T-helper 1 cell treated with Interleukin-12 subunit alpha and Interleukin-12 subunit beta and Interleukin-4 antibody, amounts not matched to agents 30 ng/mL and 1 ng/mL, for 36 hours (primary cell): ENCODE measurements around the gene PRMT2. TPM values are rescaled to one million over a fixed set of nuclear protein-coding genes. Genes with fewer than 3 reads are reported as not detected.
"Not testable (repeated sequence)": the region's sequence is repeated elsewhere in the genome, so short reads cannot be mapped to it uniquely, and the experiment has no call there.

Experiments used
- intact Hi-C: fragments of 100-400 bp; cut with micrococcal nuclease; formaldehyde crosslinking; loops from one replicate; pipeline ENCODE4 v1.15.1; 2024
- total RNA-seq: library from RNA; stranded (reverse); gene quantifications from 2 replicates; pipeline ENCODE4 v1.2.3, GENCODE V29; 2022

Gene PRMT2
- total RNA-seq, 1 donor from 2014 or later, result 121 TPM

GRCh38 chr21:46617267-46618051, 18.0 kb upstream of the PRMT2 start:
- intact Hi-C loops, result no loop called here

GRCh38 chr21:46618738-46619379, 16.6 kb upstream of the PRMT2 start:
- intact Hi-C loops, result no loop called here

GRCh38 chr21:46619846-46620245, 15.6 kb upstream of the PRMT2 start:
- intact Hi-C loops, result no loop called here

GRCh38 chr21:46620846-46621245, 14.6 kb upstream of the PRMT2 start:
- intact Hi-C loops, result no loop called here

- intact Hi-C loops, result loop anchor here (1.0 to 2.0 kb wide), 2 partner anchors 12 to 63 kb away; no protein-coding TSS in a partner anchor
Observed at GRCh38 chr21:46621457-46622182, 13.9 kb upstream of the PRMT2 start.

- intact Hi-C loops, result loop anchor here (1.0 to 2.0 kb wide), 2 partner anchors 11 to 63 kb away; no protein-coding TSS in a partner anchor
Observed at GRCh38 chr21:46622226-46622625, 13.2 kb upstream of the PRMT2 start.

- intact Hi-C loops, result no loop called here
Observed at GRCh38 chr21:46624050-46624449, 11.4 kb upstream of the PRMT2 start.

- intact Hi-C loops, result no loop called here
Observed at GRCh38 chr21:46625759-46626158, 9.7 kb upstream of the PRMT2 start.

GRCh38 chr21:46626536-46626935, 8.9 kb upstream of the PRMT2 start:
- intact Hi-C loops, result no loop called here

- intact Hi-C loops, result no loop called here
Observed at GRCh38 chr21:46626975-46627501, 8.4 kb upstream of the PRMT2 start.

- intact Hi-C loops, result no loop called here
Observed at GRCh38 chr21:46627726-46628125, 7.7 kb upstream of the PRMT2 start.

- intact Hi-C loops, result no loop called here
Observed at GRCh38 chr21:46628868-46629267, 6.6 kb upstream of the PRMT2 start.

- intact Hi-C loops, result not testable (repeated sequence)
Observed at GRCh38 chr21:46630915-46631314, 4.6 kb upstream of the PRMT2 start.

GRCh38 chr21:46633566-46633965, 1.9 kb upstream of the PRMT2 start:
- intact Hi-C loops, result loop anchor here (1.0 kb wide), 1 partner anchor 11 kb away; no protein-coding TSS in a partner anchor

- intact Hi-C loops, result no loop called here
Observed at GRCh38 chr21:46634427-46634826, 1.0 kb upstream of the PRMT2 start.

GRCh38 chr21:46634966-46635323, 529 bp upstream of the PRMT2 start:
- intact Hi-C loops, result loop anchor here (1.0 kb wide), 3 partner anchors 76 to 311 kb away; partner anchors contain the start of genes DIP2A and PCNT

- intact Hi-C loops, result no loop called here
Observed at GRCh38 chr21:46636181-46636512, 673 bp downstream of the PRMT2 start.

- intact Hi-C loops, result no loop called here
Observed at GRCh38 chr21:46636550-46637285, 1.2 kb downstream of the PRMT2 start.

- intact Hi-C loops, result no loop called here
Observed at GRCh38 chr21:46637952-46638746, 2.7 kb downstream of the PRMT2 start.
